ENCODE results near the gene ITM2B.
"Not testable (repeated sequence)": the region's sequence is repeated elsewhere in the genome, so short reads cannot be mapped to it uniquely, and the experiment has no call there.

Gene ITM2B

DNA sequence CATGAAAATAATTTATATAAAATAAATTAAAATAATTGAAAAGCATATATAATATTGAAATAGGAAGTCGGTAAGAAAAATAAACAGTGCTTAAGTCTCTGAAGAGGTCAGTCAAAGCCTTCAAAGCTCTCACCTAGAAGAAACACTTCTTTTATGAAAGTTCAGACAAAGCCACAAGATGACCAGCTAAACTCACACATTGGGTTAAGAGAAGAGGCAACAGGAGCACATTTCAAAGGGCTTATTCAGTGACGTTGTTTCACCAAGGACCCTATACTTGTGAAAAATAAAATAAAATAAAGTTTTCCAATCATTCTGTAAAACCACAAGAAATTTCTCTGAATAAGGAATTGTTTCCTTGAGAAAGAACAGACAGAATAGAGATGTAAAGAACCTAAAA lies 2.5 kb upstream of the ITM2B start:
- no peak for DNase-seq

DNA sequence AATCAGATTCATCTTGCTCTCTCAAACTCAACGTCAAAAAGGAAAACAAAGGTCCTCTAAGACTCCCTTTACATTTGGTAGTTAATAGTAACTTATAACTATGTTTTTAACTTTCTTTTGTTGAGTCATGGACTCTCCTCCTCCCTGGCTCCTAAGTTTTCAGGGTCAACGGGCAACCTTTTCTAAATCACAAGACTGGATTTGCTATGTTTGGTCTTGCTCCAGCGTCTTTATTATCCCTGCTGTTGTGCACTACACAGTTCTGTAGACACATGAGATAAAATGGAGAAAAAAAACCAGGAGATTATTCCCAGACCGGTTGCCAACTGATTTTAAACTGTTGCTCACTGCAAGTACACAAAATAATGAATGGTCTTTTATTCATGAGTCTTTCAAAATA lies 1.9 kb upstream of the ITM2B start:
- DNase-seq, result no peak

DNA sequence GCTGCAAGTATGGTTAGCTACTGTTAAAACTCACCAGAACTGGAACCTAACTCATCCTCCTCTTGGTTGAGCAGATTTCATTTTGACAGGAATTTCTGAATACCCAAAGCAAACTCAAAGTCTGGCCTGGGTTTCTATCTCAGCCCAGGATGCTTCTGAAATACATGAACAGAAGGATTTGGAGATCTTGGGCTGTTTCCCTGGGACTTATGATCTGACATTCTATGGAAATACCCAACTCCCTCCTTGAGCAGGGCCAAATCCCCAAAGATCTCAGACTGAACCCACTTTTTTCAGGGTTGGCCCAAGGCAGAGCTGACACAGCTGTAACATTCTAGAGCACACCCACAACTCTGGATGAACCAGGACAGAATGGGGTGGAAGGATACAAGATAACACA lies 1.1 kb upstream of the ITM2B start:
- DNase-seq, result no peak

GRCh38 chr13:48232420-48233045 lies 473 bp upstream of the ITM2B start:
- no peak for DNase-seq

GRCh38 chr13:48233889-48234488 lies 983 bp downstream of the ITM2B start:
- no peak for DNase-seq

- DNase-seq, result no peak
Measured at GRCh38 chr13:48234566-48235340, 1.7 kb downstream of the ITM2B start.

DNA sequence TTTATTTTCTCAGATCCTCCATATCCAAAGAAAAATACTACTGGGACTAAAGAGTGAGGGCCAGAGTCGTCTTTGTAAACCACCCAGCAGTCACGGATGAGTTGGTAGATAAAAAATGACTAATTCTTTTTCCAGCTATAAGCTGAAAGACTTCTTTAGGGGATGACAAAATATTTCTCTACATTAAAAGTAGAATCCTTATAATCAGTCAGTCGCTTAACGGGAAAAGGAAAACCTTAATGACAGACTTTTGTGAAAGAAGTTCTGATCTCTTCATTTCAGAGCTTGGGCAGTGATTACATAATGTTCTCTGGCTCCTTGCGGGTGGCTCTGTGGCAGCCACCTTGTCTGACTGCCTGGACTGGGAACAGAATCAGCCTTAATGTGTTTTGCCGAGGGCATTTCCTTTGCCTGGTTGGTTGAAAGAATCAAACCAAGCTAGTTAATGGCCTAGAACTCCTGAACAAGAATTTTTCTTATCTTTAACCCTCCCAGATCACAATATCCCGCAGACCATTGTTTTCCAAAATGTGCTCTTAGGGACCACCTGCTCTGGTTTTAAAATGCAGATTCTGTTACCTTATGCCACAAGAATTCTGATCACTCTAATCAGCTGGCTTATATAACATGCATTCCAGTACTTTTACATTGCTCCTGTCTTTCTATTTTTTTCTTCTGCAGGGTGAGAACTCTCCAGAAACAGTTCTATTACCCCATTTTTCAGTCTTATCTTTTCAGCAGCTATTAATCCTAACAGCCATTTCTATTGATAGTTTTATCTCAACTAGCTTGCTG lies 2.5 kb downstream of the ITM2B start:
- DNase-seq, result no peak

DNA sequence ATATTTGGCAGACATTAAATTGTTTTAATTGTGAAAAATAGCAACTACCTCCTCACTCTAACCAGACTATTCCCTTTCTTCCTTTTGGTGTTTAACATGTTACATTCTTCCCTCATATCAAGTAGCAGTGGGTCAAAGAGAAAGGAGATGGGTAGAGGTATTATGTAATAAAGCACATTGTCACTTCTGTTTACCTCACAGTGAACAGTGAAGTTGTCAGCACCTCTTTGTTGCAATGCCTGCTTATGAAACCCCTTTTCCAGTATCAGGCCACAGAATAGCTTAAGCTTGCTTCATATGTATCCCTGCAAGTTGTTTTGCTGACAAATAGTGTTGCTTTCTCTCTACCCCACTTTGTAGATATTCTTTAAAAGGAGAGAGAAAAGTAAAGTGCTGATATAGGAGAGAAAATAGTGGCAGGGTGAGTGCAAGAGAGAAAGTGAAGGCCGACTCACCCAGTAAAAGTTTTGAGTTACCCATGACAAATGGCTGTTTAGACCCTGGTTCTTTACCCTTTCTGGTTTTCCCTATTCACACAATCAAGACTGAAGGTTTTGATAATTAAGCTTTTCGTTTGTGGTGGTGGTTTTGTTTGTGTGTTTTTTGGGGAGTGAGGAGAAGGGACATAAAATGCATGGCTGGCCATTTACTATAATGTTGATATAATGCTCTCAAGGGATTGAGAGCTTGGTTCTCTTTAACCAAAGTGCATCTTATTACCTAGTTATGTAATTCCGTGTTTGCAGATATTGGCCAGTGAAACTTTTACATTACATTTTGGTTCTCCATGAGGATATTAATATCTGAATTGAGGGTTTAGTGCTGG lies 3.7 kb downstream of the ITM2B start:
- no peak for DNase-seq

GRCh38 chr13:48239369-48239768 lies 6.4 kb downstream of the ITM2B start:
- DNase-seq, result not testable (repeated sequence)

GRCh38 chr13:48241651-48242050 lies 8.6 kb downstream of the ITM2B start:
- DNase-seq, result no peak

DNA sequence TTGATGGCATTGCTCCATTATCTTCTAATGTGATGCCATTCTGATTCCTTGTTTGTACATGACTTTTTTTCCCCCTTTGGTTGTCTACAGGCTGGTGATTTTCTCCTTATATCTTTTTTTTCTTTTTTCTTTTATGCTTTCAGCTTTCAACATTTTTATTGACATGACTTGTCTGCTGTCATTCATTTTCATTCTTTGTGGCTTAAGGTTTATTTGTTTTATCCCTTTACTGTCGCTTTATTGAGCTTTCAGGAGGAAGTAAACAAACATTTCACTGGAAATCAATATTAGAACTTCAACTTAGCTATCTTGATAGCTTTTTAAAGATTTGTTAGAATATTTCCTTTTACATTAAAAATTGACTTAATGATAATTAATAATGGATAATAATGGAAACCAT lies 9.7 kb downstream of the ITM2B start:
- no peak for DNase-seq

DNA sequence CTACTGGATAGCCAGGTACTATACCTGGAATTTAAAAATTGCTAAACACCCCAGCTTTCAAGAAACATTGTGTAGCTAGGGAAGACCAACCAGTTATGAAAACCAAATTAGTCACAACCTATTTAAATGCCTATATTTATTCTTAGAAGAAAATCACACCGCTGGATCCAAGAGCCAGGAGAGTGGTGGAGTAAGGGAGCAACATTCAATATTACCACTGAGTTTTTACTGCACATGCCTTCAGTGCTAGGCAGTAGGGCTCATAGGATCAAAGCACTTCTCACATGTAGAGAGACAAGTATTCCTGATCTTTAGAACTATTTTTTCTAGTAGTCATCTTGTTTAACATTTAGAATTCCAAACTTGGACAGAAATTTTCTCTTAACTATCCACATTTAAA lies 11.2 kb downstream of the ITM2B start:
- DNase-seq, result no peak

- no peak for DNase-seq
Measured at GRCh38 chr13:48246102-48246501, 13.1 kb downstream of the ITM2B start.

GRCh38 chr13:48249018-48249417 lies 16.0 kb downstream of the ITM2B start:
- DNase-seq, result no peak

DNA sequence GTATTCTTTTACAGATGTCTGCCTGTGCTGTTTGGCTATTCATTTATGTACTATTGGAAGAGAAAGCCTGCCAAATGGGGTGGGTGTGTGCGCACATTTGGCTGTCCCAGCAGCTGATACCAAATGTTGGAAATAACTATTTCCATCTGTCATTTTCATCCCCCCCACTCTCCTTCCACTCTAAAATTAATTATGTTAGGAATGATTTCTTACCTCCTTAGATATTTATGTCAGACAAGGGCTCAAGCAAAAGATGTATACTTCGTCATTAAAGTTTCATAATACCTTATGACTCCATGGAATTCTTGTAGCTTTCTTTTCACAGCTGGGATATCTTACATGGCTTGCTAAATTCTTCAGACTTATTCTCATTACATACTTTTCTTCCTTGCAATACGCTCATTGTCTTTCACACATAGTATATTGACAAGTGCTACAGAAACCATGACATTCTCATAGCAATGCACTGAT lies 18.6 kb downstream of the ITM2B start:
- no peak for DNase-seq

- DNase-seq, result no peak
Measured at GRCh38 chr13:48252176-48252575, 19.2 kb downstream of the ITM2B start.

DNA sequence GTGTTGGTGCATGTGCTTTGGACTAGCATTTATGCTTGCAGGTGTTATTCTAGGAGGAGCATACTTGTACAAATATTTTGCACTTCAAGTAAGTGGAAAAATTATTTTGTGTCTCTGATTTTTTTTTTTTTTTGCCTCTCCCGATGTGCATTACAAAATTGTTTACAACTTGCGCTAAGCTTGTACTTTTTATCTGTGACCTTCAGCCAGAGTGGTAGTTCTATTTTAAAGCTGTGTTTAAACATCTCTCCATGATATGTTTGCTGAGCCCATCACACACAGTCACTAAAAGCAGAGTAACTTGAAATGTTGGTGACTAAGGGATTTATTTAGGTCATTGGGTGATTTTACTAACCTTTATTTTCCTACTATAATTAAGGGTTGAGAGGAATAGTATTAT lies 20.8 kb downstream of the ITM2B start:
- DNase-seq, result no peak

DNA sequence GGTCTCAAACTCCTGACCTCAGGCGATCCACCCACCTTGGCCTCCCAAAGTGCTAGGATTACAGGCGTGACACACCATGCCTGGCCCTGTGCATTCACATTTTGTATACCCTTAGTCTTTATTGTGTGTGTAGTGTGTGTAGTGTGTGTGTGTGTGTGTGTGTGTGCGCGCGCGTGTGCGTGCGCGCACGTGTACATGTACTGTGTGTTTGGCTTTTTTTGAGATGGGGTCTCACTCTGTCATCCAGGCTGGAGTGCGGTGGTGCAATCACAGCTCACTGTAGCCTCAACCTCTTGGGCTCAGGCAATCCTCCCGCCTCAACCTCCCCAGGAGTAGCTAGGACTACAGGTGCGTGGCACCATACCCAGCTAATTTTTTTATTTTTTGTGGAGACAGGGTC lies 22.1 kb downstream of the ITM2B start:
- no peak for DNase-seq

DNA sequence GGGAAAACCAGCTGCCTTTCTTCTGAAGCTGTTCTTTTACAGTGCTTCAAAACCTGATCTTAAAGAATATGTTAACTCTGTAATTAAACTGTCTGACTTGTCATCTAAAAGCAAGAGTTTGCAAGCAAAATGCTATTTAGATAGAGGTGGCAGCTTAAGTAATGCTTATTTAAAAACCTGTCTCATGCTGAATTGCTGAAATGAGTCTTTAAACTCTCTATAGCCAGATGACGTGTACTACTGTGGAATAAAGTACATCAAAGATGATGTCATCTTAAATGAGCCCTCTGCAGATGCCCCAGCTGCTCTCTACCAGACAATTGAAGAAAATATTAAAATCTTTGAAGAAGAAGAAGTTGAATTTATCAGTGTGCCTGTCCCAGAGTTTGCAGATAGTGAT lies 22.9 kb downstream of the ITM2B start:
- no peak for DNase-seq

DNA sequence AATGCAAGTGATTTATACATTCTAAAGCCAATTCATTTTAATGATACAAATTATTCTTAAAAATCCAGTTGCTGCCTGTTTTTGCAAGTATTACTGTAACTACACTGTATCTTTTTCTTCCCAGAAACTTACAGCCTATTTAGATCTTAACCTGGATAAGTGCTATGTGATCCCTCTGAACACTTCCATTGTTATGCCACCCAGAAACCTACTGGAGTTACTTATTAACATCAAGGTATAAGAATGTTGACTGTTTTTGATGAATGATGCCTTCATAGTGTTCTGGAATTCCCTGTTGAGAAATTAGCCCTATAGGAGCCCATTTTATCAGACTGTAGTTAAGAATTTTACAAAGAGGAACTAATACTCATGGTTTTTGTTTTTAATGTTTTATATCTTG lies 25.0 kb downstream of the ITM2B start:
- DNase-seq, result no peak

DNA sequence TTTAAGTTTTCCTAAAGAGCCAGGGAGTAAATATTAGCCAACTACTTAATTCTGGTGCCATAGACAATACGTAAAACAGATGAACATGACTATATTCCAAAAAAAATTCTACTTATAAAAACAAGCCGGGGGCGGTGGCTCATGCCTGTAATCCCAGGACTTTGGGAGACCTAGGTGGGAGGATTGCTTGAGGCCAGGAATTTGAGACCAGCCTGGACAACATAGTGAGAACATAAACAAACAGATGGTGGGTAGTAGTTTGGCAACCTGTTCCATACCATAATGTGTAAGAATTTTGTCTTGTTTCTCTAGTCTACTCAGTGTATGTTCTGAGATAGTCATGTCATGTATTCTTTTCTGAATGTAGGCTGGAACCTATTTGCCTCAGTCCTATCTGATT lies 25.4 kb downstream of the ITM2B start:
- no peak for DNase-seq

- no peak for DNase-seq
Measured at GRCh38 chr13:48260970-48261369, 28.0 kb downstream of the ITM2B start.

GRCh38 chr13:48263196-48263595 lies 30.2 kb downstream of the ITM2B start:
- no peak for DNase-seq

Measured in stimulated activated CD4-positive, alpha-beta T cell treated with anti-CD3 and anti-CD28 coated beads, Interleukin-4, amount 100 ng/mL, for 24 hours (primary cell).